Mucosa of descending colon (tissue), 3 donors: ENCODE results near the gene DNAH7. TPM values are rescaled to one million over a fixed set of nuclear protein-coding genes. Genes with fewer than 3 reads are reported as not detected.
"Not testable (repeated sequence)": the region's sequence is repeated elsewhere in the genome, so short reads cannot be mapped to it uniquely, and the experiment has no call there.

ENCODE experiments used
- ATAC-seq: fragments of 200-7000 bp; cut with Tn5 transposase; one replicate; pipeline ENCODE4 v1.9.1; 2020; ENCODE audit warnings: mild to moderate bottlenecking, moderate library complexity
- DNase-seq, 3 donors: peaks; one replicate each; pipeline ENCODE4 v3.0.0-alpha.2; 2020
- H3K36me3 ChIP-seq: fragments of 200-600 bp; one replicate; pipeline ENCODE4 v1.8.0; 2021; ENCODE audit warnings: low read depth, mild to moderate bottlenecking
- H3K4me1 ChIP-seq: fragments of 200-600 bp; one replicate; pipeline ENCODE4 v1.8.0; 2021; ENCODE audit warnings: low read depth, mild to moderate bottlenecking
- H3K4me3 ChIP-seq: fragments of 200-600 bp; one replicate; pipeline ENCODE4 v1.8.0; 2021; ENCODE audit warnings: mild to moderate bottlenecking
- H3K9me3 ChIP-seq: fragments of 200-600 bp; one replicate; pipeline ENCODE4 v1.8.0; 2021; ENCODE audit warnings: mild to moderate bottlenecking
- CTCF ChIP-seq: fragments of 200-600 bp; IDR thresholded peaks from one replicate; pipeline ENCODE4 v1.8.0; 2022; ENCODE audit warnings: antibody characterized with exemption, mild to moderate bottlenecking
- intact Hi-C, 2 donors: fragments of 100-400 bp; cut with DNase I in 1 of 2; cut with micrococcal nuclease in 1 of 2; formaldehyde crosslinking; loops; one replicate each; pipeline versions ENCODE4 v1.11.0 to v1.11.1; 2022; cut with DNase I, micrococcal nuclease
- total RNA-seq, 3 donors: library from RNA; stranded (reverse); fragmentation: NEBNext Ultra II Directional in 2 of 3; extraction: Animal tissue kit (Norgen Biotek cat#: 25700) in 2 of 3; gene quantifications; one replicate each; pipeline versions ENCODE4 v1.2.1 to v1.2.4, GENCODE V29; 2021 to 2023
- donor health status: DM: no; HTN: no; CAD: no; lungs with moderate emphysema.
- donor health status: DM: no; HTN: no; CAD: no.
- donor health status: DM: no; HTN: yes; CAD: no.

DNAH7 gene
- total RNA-seq, 3 donors from 2014 or later: 3.0 to 9.3 (median 5.5) TPM

GRCh38 chr2:195695002-195695631, 373.5 kb downstream of the DNAH7 start:
- Histone ChIP-seq H3K36me3 (no peaks in the 10 kb centered on the region), H3K4me1 (no peaks in the 10 kb centered on the region), H3K4me3 (no peak overlapping the region), H3K9me3 (peaks cover 9% of the 10 kb centered on the region)
- no peak for DNase-seq
- intact Hi-C loops: no loop called here
- ATAC-seq: no peak
- TF ChIP-seq CTCF: no peak

GRCh38 chr2:195694553-195694952, 374.1 kb downstream of the DNAH7 start:
- H3K4me3 ChIP-seq: no peak overlapping the region
- H3K4me1 ChIP-seq: no peaks in the 10 kb centered on the region
- no peaks in the 10 kb centered on the region for H3K36me3 ChIP-seq
- H3K9me3 ChIP-seq: peaks cover 5% of the 10 kb centered on the region
- no peak for ATAC-seq
- DNase-seq: no peak
- intact Hi-C loops: no loop called here
- TF ChIP-seq CTCF: no peak

GRCh38 chr2:195692531-195692930, 376.1 kb downstream of the DNAH7 start:
- intact Hi-C loops, H3K4me1 ChIP-seq, DNase-seq, ATAC-seq, H3K4me3 ChIP-seq, H3K9me3 ChIP-seq, H3K36me3 ChIP-seq: not testable (repeated sequence)

Other genes with a start within 250 kb of the DNAH7 start
- 10 to 100 TPM; 30.3 to 55.7 (median 55.1) TPM for gene STK17B, start 102.7 kb upstream of the DNAH7 start, total RNA-seq